Right lobe of liver (tissue), 6 donors: Measurements from ENCODE around the gene AKNA. TPM values are rescaled to one million over a fixed set of nuclear protein-coding genes. Genes with fewer than 3 reads are reported as not detected.

Experiments used
- ATAC-seq, 4 donors: fragments of 200-7000 bp; cut with Tn5 transposase; one replicate each; pipeline ENCODE4 v1.9.1; 2020; ENCODE audit warnings: mild to moderate bottlenecking in 4 of 4, moderate library complexity in 4 of 4
- DNase-seq, 3 donors: peaks; one replicate each; pipeline ENCODE4 v3.0.0-alpha.2; 2020
- H3K27ac ChIP-seq, 3 donors: fragments of 200-600 bp; one replicate each; pipeline ENCODE4 v1.8.0; 2022
- H3K27me3 ChIP-seq, 2 donors: fragments of 200-600 bp; one replicate each; pipeline ENCODE4 v1.8.0; 2022
- H3K36me3 ChIP-seq, 4 donors: fragments of 200-600 bp; sonication (generic) in 1 of 4; one replicate each; pipeline versions ENCODE4 v1.5.1 to v1.8.0; 2017 to 2022; ENCODE audit warnings: control low read depth in 1 of 4
- H3K4me1 ChIP-seq, 4 donors: fragments of 200-600 bp; sonication (generic) in 1 of 4; one replicate each; pipeline versions ENCODE4 v1.5.1 to v1.8.0; 2017 to 2022; ENCODE audit warnings: control low read depth in 1 of 4
- H3K4me3 ChIP-seq, 3 donors: fragments of 200-600 bp; one replicate each; pipeline ENCODE4 v1.8.0; 2022
- H3K9me3 ChIP-seq, 4 donors: fragments of 200-600 bp; sonication (generic) in 1 of 4; one replicate each; pipeline versions ENCODE4 v1.5.1 to v1.8.0; 2017 to 2022; ENCODE audit warnings: control low read depth in 1 of 4
- CTCF ChIP-seq, 4 donors: fragments of 200-600 bp in 3 of 4; fragments of 450-650 bp in 1 of 4; IDR thresholded peaks; one replicate each; pipeline versions ENCODE4 v1.5.1 to v1.8.0; 2016 to 2022; ENCODE audit warnings: antibody characterized with exemption in 4 of 4, mild to moderate bottlenecking in 2 of 4
- POLR2A ChIP-seq: fragments of 450-650 bp; IDR thresholded peaks from one replicate; pipeline ENCODE4 v1.6.1; 2017; ENCODE audit warnings: antibody characterized with exemption, mild to moderate bottlenecking
- WGBS: methylation state at CpG from one replicate; pipeline ENCODE4 v1.1.6; 2018; ENCODE audit warnings: low coverage, low lambda C conversion rate; ENCODE audit not compliant: insufficient coverage; ENCODE audit errors: missing lambda C conversion rate; 5-methylcytosine and 5-hydroxymethylcytosine counted together
- intact Hi-C, 2 donors: fragments of 100-400 bp; cut with DNase I; formaldehyde crosslinking; loops; one replicate each; pipeline versions ENCODE4 v1.11.2 to v1.14.1; 2022
- total RNA-seq, 6 experiments: library from RNA; depleted of rRNA in 2 of 6; stranded (reverse); fragments of >200 nt in 2 of 6; fragmentation: NEBNext Ultra II Directional in 3 of 6; extraction: Animal tissue kit (Norgen Biotek cat#: 25700) in 3 of 6; gene quantifications; one replicate each; pipeline versions ENCODE4 v1.1.0 to v1.2.4, GENCODE V29; 2016 to 2023
- donor health status: DM: no; HTN: yes; CAD: no.
- donor health status: DM: no; HTN: no; CAD: no.
- donor health status: DM: no; HTN: no; CAD: no.
- donor health status: DM: no; HTN: yes; CAD: no.
- donor health status: DM: no; HTN: yes; CAD: no.

Gene AKNA
- total RNA-seq, 6 experiments from 2014 or later: 4.7 to 15.1 (median 9.8) TPM

GRCh38 chr9:114288193-114289091 lies 99.3 kb downstream of the AKNA start:
- intact Hi-C loops: loop anchor here in 1 of 2 donors (5.0 kb wide), 1 partner anchor 191 kb away; the partner anchor contains the start of gene KIF12
- no peaks in the 10 kb centered on the region for H3K4me1 ChIP-seq
- no peak overlapping the region for H3K27ac ChIP-seq
- no peaks in the 10 kb centered on the region for H3K9me3 ChIP-seq
- ATAC-seq (peak in 1 of 4 donors; percentile 16), DNase-seq (peak in 2 of 3 donors; percentile 41 to 50)
- H3K36me3 ChIP-seq: peaks cover 0 to 12% (median 0%) of the 10 kb centered on the region in 4 donors
- TF ChIP-seq POLR2A (no peak), CTCF (IDR thresholded peaks at IDR 0.05) (no peak)
- no peaks in the 10 kb centered on the region for H3K27me3 ChIP-seq
- no peak overlapping the region for H3K4me3 ChIP-seq
- 56% methylated on average over 3 of the region's 23 CpGs for WGBS

DNA sequence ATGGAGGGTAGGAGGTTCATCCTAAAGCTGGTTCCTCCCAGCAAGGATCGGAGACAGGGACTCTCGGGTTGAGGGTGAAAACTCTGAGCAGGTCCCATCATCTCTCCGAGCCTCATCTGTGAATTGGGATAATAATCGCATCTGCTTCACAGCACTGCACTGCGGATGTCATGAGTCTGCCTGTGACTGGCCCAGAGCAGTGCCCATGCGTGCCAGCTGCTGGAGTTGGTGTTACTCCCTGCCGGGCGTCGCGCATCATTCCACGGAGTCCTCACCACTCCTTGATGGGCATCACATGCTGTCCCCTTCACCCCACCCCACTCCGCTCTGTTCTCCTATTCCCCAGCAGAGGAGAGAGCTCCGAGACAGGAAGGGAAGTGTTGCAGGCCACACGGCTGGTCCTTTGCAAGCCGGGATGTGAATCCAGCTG lies 100.0 kb downstream of the AKNA start:
- H3K36me3 ChIP-seq: peaks cover 0 to 12% (median 0%) of the 10 kb centered on the region in 4 donors
- ATAC-seq: no peak
- H3K4me3 ChIP-seq: no peak overlapping the region
- no peaks in the 10 kb centered on the region for H3K9me3 ChIP-seq
- intact Hi-C loops: loop anchor here in 1 of 2 donors (5.0 kb wide), 1 partner anchor 190 kb away; the partner anchor contains the start of gene KIF12
- H3K4me1 ChIP-seq: no peaks in the 10 kb centered on the region
- TF ChIP-seq CTCF (IDR thresholded peaks at IDR 0.05) (no peak), POLR2A (no peak)
- WGBS: 82% methylated on average over 3 of the region's 15 CpGs
- no peaks in the 10 kb centered on the region for H3K27me3 ChIP-seq
- DNase-seq: peak in 1 of 3 donors; percentile 41
- H3K27ac ChIP-seq: no peak overlapping the region

- DNase-seq: peak in 2 of 3 donors; percentile 40 to 57
- ATAC-seq: no peak
- H3K4me3 ChIP-seq: no peak overlapping the region
- no peaks in the 10 kb centered on the region for H3K27me3 ChIP-seq
- peaks cover 0 to 8% (median 0%) of the 10 kb centered on the region in 4 donors for H3K36me3 ChIP-seq
- no peak overlapping the region for H3K27ac ChIP-seq
- H3K4me1 ChIP-seq: no peaks in the 10 kb centered on the region
- intact Hi-C loops: loop anchor here in 1 of 2 donors (5.0 kb wide), 1 partner anchor 190 kb away; the partner anchor contains the start of gene KIF12
- TF ChIP-seq CTCF (IDR thresholded peaks at IDR 0.05): no peak
- no peak for TF ChIP-seq POLR2A
- 85% methylated on average over 4 of the region's 16 CpGs for WGBS
- H3K9me3 ChIP-seq: no peaks in the 10 kb centered on the region
Measured at GRCh38 chr9:114287001-114287762, 100.6 kb downstream of the AKNA start.

DNA sequence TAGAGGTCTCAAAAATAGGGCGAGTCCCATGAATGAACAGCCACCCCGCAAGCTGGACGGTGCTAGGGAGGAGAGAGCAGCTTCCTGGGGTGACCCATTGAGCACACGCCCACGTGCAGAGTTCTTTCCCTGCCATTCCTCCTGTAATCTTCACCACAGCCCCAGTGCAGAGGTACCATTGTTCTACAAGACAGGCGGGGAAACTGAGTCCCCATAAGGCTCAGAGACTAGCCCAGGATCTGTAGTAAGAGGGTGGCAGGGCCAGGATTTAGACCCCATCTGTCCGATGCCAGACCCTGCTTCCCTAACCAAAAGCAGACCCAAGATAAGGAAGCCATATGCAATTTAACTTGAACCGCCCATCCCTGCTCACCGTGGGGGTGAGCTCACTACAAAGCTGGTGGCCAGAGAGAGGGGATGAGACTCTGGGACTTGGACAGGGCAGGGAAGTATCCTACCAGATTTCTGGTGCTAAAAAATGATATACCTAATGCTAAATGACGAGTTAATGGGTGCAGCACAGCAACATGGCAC lies 101.6 kb downstream of the AKNA start:
- H3K4me1 ChIP-seq: no peaks in the 10 kb centered on the region
- no peaks in the 10 kb centered on the region for H3K27me3 ChIP-seq
- peaks cover 0 to 6% (median 0%) of the 10 kb centered on the region in 4 donors for H3K36me3 ChIP-seq
- intact Hi-C loops: loop anchor here in 1 of 2 donors (5.0 kb wide), 1 partner anchor 189 kb away; the partner anchor contains the start of gene KIF12
- 89% methylated on average over 8 of the region's 10 CpGs for WGBS
- peak in 2 of 3 donors; percentile 18 to 23 for DNase-seq
- no peak overlapping the region for H3K4me3 ChIP-seq
- TF ChIP-seq CTCF (IDR thresholded peaks at IDR 0.05) (no peak), POLR2A (no peak)
- no peaks in the 10 kb centered on the region for H3K9me3 ChIP-seq
- ATAC-seq: no peak
- H3K27ac ChIP-seq: no peak overlapping the region
